SJSA1 (cell line): ENCODE results near the gene GADD45A. TPM values are rescaled to one million over a fixed set of nuclear protein-coding genes. Genes with fewer than 3 reads are reported as not detected.

Experiments
- DNase-seq, 2 experiments: peaks; one replicate each; pipeline ENCODE4 v3.0.0-alpha.2; 2015 to 2020; ENCODE audit warnings: low spot score in 2 of 2, low read depth in 1 of 2
- H3K27ac ChIP-seq: fragments of 250-450 bp; sonication (Bioruptor Pico); 2 replicates; pipeline ENCODE4 v1.5.1; 2020; ENCODE audit warnings: mild to moderate bottlenecking, moderate library complexity
- H3K27me3 ChIP-seq: fragments of 250-450 bp; sonication (Bioruptor Pico); replicated peaks from 2 replicates; pipeline ENCODE4 v1.5.1; 2020; ENCODE audit warnings: mild to moderate bottlenecking, moderate library complexity
- H3K36me3 ChIP-seq: fragments of 250-450 bp; sonication (Bioruptor Pico); 2 replicates; pipeline ENCODE4 v1.5.1; 2020; ENCODE audit warnings: mild to moderate bottlenecking
- H3K4me1 ChIP-seq: fragments of 250-450 bp; sonication (Bioruptor Pico); replicated peaks from 2 replicates; pipeline ENCODE4 v1.6.1; 2021; ENCODE audit warnings: mild to moderate bottlenecking
- H3K4me3 ChIP-seq: fragments of 250-450 bp; sonication (Bioruptor Pico); 2 replicates; pipeline ENCODE4 v1.5.1; 2020; ENCODE audit warnings: mild to moderate bottlenecking
- H3K9me3 ChIP-seq: fragments of 250-450 bp; sonication (Bioruptor Pico); replicated peaks from 2 replicates; pipeline ENCODE4 v1.5.1; 2020; ENCODE audit warnings: mild to moderate bottlenecking
- total RNA-seq: library from RNA; depleted of rRNA; stranded (reverse); fragments of >200 nt; shearing (Covaris generic); gene quantifications from 2 replicates; pipeline ENCODE4 v1.2.3, GENCODE V29; 2014

The GADD45A gene
- total RNA-seq, 1 experiment from 2014 or later: 63.1 TPM

GRCh38 chr1:67710417-67710816, 25.4 kb downstream of the GADD45A start:
- no peak overlapping the region for H3K4me3 ChIP-seq
- peaks cover 63% of the 10 kb centered on the region for H3K4me1 ChIP-seq

GRCh38 chr1:67711158-67711854, 26.3 kb downstream of the GADD45A start:
- no peak overlapping the region for H3K27ac ChIP-seq
- H3K9me3 ChIP-seq: no peaks in the 10 kb centered on the region
- H3K36me3 ChIP-seq: peaks cover 12% of the 10 kb centered on the region
- H3K27me3 ChIP-seq: no peaks in the 10 kb centered on the region
- DNase-seq: no peak
- H3K4me3 ChIP-seq: no peak overlapping the region
- H3K4me1 ChIP-seq: peaks cover 63% of the 10 kb centered on the region

More at GRCh38 chr1:67710417-67710816, 25.4 kb downstream of the GADD45A start:
- Histone ChIP-seq H3K9me3 (no peaks in the 10 kb centered on the region), H3K36me3 (peaks cover 20% of the 10 kb centered on the region), H3K27me3 (no peaks in the 10 kb centered on the region), H3K27ac (no peak overlapping the region)
- no peak for DNase-seq

- DNase-seq: no peak
- H3K27me3 ChIP-seq: no peaks in the 10 kb centered on the region
- H3K4me1 ChIP-seq: peaks cover 60% of the 10 kb centered on the region
- no peaks in the 10 kb centered on the region for H3K9me3 ChIP-seq
- H3K4me3 ChIP-seq: no peak overlapping the region
- peaks cover 14% of the 10 kb centered on the region for H3K36me3 ChIP-seq
- H3K27ac ChIP-seq: no peak overlapping the region
These were observed 26.8 kb downstream of the GADD45A start for GRCh38 chr1:67711855-67712212.

- peaks cover 52% of the 10 kb centered on the region for H3K4me1 ChIP-seq
These were observed 28.3 kb downstream of the GADD45A start for GRCh38 chr1:67713057-67713846.

GRCh38 chr1:67715819-67716218, 30.8 kb downstream of the GADD45A start:
- Histone ChIP-seq H3K27ac (no peak overlapping the region), H3K36me3 (peaks cover 16% of the 10 kb centered on the region), H3K4me3 (no peak overlapping the region), H3K9me3 (no peaks in the 10 kb centered on the region), H3K27me3 (no peaks in the 10 kb centered on the region), H3K4me1 (peaks cover 38% of the 10 kb centered on the region)
- no peak for DNase-seq

More at GRCh38 chr1:67713057-67713846, 28.3 kb downstream of the GADD45A start:
- Histone ChIP-seq H3K27me3 (no peaks in the 10 kb centered on the region), H3K4me3 (no peak overlapping the region), H3K9me3 (no peaks in the 10 kb centered on the region), H3K27ac (peak overlapping the region; percentile 26; the same call in 1 of the 2 replicates), H3K36me3 (peaks cover 12% of the 10 kb centered on the region)
- peak; percentile 74 to 79 for DNase-seq

GRCh38 chr1:67716800-67717199, 31.8 kb downstream of the GADD45A start:
- Histone ChIP-seq H3K4me3 (no peak overlapping the region), H3K27ac (no peak overlapping the region), H3K36me3 (peaks cover 16% of the 10 kb centered on the region), H3K4me1 (peaks cover 37% of the 10 kb centered on the region), H3K9me3 (no peaks in the 10 kb centered on the region), H3K27me3 (no peaks in the 10 kb centered on the region)
- DNase-seq: no peak

- H3K27ac ChIP-seq: no peak overlapping the region
- no peak overlapping the region for H3K4me3 ChIP-seq
- H3K27me3 ChIP-seq: no peaks in the 10 kb centered on the region
- H3K4me1 ChIP-seq: peaks cover 38% of the 10 kb centered on the region
- H3K36me3 ChIP-seq: peaks cover 16% of the 10 kb centered on the region
- no peak for DNase-seq
- H3K9me3 ChIP-seq: no peaks in the 10 kb centered on the region
These were observed 32.9 kb downstream of the GADD45A start for GRCh38 chr1:67717876-67718275.

- Histone ChIP-seq H3K27me3 (no peaks in the 10 kb centered on the region), H3K4me1 (peaks cover 38% of the 10 kb centered on the region), H3K9me3 (no peaks in the 10 kb centered on the region), H3K4me3 (no peak overlapping the region), H3K27ac (no peak overlapping the region), H3K36me3 (peaks cover 20% of the 10 kb centered on the region)
- no peak for DNase-seq
These were observed 34.6 kb downstream of the GADD45A start for GRCh38 chr1:67719329-67720196.

- Histone ChIP-seq H3K4me1 (peaks cover 51% of the 10 kb centered on the region), H3K4me3 (no peak overlapping the region)
- no peak for DNase-seq
These were observed 36.1 kb downstream of the GADD45A start for GRCh38 chr1:67721112-67721511.

GRCh38 chr1:67721650-67722291, 36.8 kb downstream of the GADD45A start:
- Histone ChIP-seq H3K4me3 (no peak overlapping the region), H3K4me1 (peaks cover 58% of the 10 kb centered on the region), H3K36me3 (peaks cover 28% of the 10 kb centered on the region), H3K27ac (no peak overlapping the region), H3K27me3 (no peaks in the 10 kb centered on the region), H3K9me3 (no peaks in the 10 kb centered on the region)
- no peak for DNase-seq

More at GRCh38 chr1:67721112-67721511, 36.1 kb downstream of the GADD45A start:
- H3K27ac ChIP-seq: no peak overlapping the region
- H3K36me3 ChIP-seq: peaks cover 27% of the 10 kb centered on the region
- no peaks in the 10 kb centered on the region for H3K27me3 ChIP-seq
- no peaks in the 10 kb centered on the region for H3K9me3 ChIP-seq

GRCh38 chr1:67722292-67722944, 37.4 kb downstream of the GADD45A start:
- H3K4me3 ChIP-seq: no peak overlapping the region
- peaks cover 31% of the 10 kb centered on the region for H3K36me3 ChIP-seq
- no peak for DNase-seq
- H3K4me1 ChIP-seq: peaks cover 62% of the 10 kb centered on the region
- no peaks in the 10 kb centered on the region for H3K9me3 ChIP-seq
- H3K27me3 ChIP-seq: no peaks in the 10 kb centered on the region
- no peak overlapping the region for H3K27ac ChIP-seq

GRCh38 chr1:67723126-67723525, 38.1 kb downstream of the GADD45A start:
- Histone ChIP-seq H3K36me3 (peaks cover 26% of the 10 kb centered on the region), H3K9me3 (no peaks in the 10 kb centered on the region), H3K4me1 (peaks cover 56% of the 10 kb centered on the region), H3K27me3 (no peaks in the 10 kb centered on the region), H3K4me3 (no peak overlapping the region), H3K27ac (no peak overlapping the region)
- DNase-seq: no peak

- Histone ChIP-seq H3K36me3 (peaks cover 26% of the 10 kb centered on the region), H3K27me3 (no peaks in the 10 kb centered on the region), H3K27ac (no peak overlapping the region), H3K9me3 (no peaks in the 10 kb centered on the region), H3K4me3 (no peak overlapping the region), H3K4me1 (peaks cover 56% of the 10 kb centered on the region)
- DNase-seq: no peak
These were observed 38.6 kb downstream of the GADD45A start for GRCh38 chr1:67723620-67724019.
